GM12872 (cell line): ENCODE measurements around the gene ADAMTS3.

Experiments
- TF ChIP-seq, protein P1 (sequence below): IDR thresholded peaks from 3 replicates; pipeline ENCODE4 v1.5.1; 2011; ENCODE audit warnings: low read depth, mild to moderate bottlenecking, low read length, moderate library complexity; ENCODE audit not compliant: insufficient read depth

The ADAMTS3 gene

GRCh38 chr4:72341432-72341820, 227.6 kb downstream of the ADAMTS3 start:
- TF ChIP-seq, protein P1, sequence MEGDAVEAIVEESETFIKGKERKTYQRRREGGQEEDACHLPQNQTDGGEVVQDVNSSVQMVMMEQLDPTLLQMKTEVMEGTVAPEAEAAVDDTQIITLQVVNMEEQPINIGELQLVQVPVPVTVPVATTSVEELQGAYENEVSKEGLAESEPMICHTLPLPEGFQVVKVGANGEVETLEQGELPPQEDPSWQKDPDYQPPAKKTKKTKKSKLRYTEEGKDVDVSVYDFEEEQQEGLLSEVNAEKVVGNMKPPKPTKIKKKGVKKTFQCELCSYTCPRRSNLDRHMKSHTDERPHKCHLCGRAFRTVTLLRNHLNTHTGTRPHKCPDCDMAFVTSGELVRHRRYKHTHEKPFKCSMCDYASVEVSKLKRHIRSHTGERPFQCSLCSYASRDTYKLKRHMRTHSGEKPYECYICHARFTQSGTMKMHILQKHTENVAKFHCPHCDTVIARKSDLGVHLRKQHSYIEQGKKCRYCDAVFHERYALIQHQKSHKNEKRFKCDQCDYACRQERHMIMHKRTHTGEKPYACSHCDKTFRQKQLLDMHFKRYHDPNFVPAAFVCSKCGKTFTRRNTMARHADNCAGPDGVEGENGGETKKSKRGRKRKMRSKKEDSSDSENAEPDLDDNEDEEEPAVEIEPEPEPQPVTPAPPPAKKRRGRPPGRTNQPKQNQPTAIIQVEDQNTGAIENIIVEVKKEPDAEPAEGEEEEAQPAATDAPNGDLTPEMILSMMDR: no peak

DNA sequence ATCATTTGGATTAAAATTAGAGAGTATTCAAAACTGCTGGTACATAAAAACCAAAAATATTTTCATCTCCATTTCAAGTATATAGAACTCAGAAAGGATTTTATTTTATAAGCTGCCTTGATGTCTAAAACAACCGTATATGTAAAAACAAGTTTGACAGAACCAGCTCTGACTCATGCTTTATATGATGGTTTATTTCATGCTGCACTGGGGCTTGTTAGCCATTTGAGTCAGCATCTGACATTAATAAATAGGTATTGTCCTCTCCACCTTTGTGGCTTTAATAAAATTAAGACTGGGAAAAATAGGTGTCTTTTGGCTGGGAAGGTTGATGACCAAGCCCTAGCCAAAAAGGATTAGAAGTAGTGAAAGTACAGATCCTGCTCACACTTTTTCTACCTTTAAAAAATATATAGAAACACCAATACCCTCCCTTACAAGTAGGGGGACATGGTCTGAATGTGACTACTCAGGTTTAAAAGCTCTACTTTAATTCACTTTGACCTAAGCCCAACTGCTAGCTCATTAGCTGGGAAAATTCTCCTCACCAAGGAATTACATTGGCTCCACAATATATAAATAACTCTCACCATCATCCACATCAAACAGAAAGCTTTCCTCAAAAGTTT, 228.1 kb downstream of the ADAMTS3 start:
- TF ChIP-seq, protein P1: no peak

DNA sequence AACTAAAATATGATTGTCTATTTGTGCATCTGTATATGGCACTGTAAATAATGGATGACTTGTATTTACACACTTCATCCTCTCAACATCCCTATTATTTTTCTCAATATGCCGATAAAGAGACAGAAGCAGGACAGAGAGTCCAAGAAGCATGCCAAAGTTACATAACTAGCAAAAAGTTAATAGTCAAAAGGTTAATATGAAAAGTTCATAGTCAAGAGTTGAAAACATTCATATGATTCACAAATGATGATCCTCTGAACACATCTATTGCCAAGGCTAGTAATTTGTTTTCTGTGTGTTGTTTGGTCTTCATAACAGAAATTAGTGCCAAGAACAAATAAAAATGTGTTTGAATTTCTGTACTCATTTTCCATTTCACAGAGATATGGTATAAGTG, 231.0 kb downstream of the ADAMTS3 start:
- TF ChIP-seq, protein P1: no peak

DNA sequence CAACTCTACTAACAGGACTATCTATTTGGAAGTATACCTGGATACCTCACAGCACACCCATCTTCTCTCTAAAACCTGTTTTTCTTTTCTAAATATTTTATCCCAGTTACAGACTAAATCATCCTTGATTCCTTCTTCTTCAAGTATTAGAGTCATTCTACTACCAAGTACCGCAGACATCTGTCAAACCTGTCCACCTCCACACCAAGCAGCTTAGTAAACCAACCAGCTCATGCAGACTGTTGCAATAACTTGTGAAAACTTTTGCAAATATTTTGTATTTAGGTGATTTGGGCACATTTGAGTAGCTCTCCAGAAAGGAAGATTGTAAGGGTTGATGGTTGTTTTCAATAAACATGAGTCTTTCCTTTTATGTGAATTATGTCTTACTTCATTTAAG, 238.6 kb downstream of the ADAMTS3 start:
- TF ChIP-seq, protein P1: no peak

DNA sequence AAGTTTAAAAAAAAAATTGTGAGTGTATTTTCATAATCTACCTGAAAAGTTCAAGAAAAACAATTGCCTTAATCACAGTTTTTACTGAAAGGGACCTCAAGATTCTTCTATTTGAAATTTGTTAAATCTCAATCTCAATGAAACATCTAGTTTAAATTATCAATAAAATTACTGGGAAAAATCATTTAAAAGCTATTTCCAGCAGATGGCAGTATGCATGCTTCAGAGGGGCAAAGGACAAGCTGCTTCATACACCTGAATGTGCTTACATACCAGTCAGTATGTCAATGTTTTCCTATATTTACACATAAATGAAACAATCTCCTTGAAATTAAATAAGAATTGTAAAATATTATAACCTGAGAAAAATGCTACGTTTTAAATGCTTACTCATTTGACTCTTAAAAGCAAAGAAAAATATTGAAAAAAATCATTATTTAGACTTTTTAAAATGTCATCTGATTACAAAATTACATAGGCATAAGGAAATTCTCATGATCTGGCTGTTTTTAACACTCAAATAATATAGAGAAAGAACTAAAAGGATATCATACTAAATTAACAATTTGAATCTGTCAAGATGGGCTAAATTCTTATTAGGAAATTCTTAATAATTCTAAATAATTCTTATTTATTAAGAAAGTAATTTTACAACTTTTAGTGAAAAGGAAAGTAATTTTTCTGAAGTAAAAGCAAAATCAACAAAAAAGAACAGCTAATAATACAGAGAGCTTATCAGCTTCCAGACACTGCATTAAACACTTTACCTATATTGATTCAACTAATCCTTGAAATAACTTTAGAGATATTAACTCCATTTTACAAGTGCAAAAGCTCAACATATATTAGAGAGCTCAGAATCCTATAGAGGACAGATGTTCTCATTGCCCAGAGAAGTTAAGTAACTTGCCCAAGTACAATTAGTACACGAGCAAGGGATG, 242.1 kb downstream of the ADAMTS3 start:
- TF ChIP-seq, protein P1: peak; percentile 38; the same call in 2 of the 3 replicates

GRCh38 chr4:72325215-72325614, 243.8 kb downstream of the ADAMTS3 start:
- TF ChIP-seq, protein P1: no peak

- TF ChIP-seq, protein P1: no peak
Observed at GRCh38 chr4:72323227-72323626, 245.8 kb downstream of the ADAMTS3 start.
